OCI-LY7 (cell line): ENCODE data around the gene ZNF512. TPM values are rescaled to one million over a fixed set of nuclear protein-coding genes. Genes with fewer than 3 reads are reported as not detected.

ENCODE experiments used
- BruUV-seq: library from RNA; stranded (reverse); fragments of 400-500 nt; replicated peaks from 2 replicates; lab custom pipeline; 2021; lab: Mats Ljungman, UMichigan
- CTCF ChIA-PET: fragments of 300-600 bp; sonication (Branson Sonifier 250); formaldehyde crosslinking; loops from one replicate; lab custom pipeline; 2022; ENCODE audit warnings: antibody characterized with exemption; ENCODE audit not compliant: unreplicated experiment; lab: Charles Lee
- POLR2A ChIA-PET: fragments of 300-600 bp; sonication (Branson Sonifier 250); formaldehyde crosslinking; loops from one replicate; lab custom pipeline; 2022; ENCODE audit warnings: antibody characterized with exemption; lab: Charles Lee
- DNase-seq: peaks from one replicate; pipeline ENCODE4 v3.0.0-alpha.2; 2015; ENCODE audit warnings: low spot score
- H2AFZ ChIP-seq: fragments of 200-600 bp; sonication (generic), shearing (Covaris generic); 2 replicates; pipeline ENCODE4 v1.6.1; 2014; ENCODE audit warnings: mild to moderate bottlenecking, antibody characterized with exemption, low read length, moderate library complexity
- H3K27ac ChIP-seq: fragments of 200-600 bp; sonication (generic); 2 replicates; pipeline ENCODE4 v1.5.1; 2014; ENCODE audit warnings: mixed run types, low read depth, mild to moderate bottlenecking, moderate library complexity, low read length, inconsistent platforms; ENCODE audit not compliant: poor library complexity, severe bottlenecking
- H3K36me3 ChIP-seq: fragments of 200-600 bp; sonication (generic); 2 replicates; pipeline ENCODE4 v1.6.1; 2014; ENCODE audit warnings: mild to moderate bottlenecking, antibody characterized with exemption, low read length, moderate library complexity, mixed read lengths; ENCODE audit not compliant: insufficient read depth
- H3K4me1 ChIP-seq: fragments of 200-600 bp; sonication (generic); 2 replicates; pipeline ENCODE4 v1.5.1; 2014; ENCODE audit warnings: mild to moderate bottlenecking, low read length; ENCODE audit not compliant: insufficient read depth, poor library complexity, severe bottlenecking
- H3K4me2 ChIP-seq: fragments of 200-600 bp; sonication (generic); 2 replicates; pipeline ENCODE4 v1.6.1; 2014; ENCODE audit warnings: mild to moderate bottlenecking, low read length
- H3K4me3 ChIP-seq: fragments of 200-600 bp; sonication (generic); 2 replicates; pipeline ENCODE4 v1.5.1; 2014; ENCODE audit warnings: mild to moderate bottlenecking, low read depth, low read length; ENCODE audit not compliant: poor library complexity, severe bottlenecking
- H3K79me2 ChIP-seq: fragments of 200-600 bp; sonication (generic); 2 replicates; pipeline ENCODE4 v1.6.1; 2016; ENCODE audit warnings: low read depth, mild to moderate bottlenecking, low read length, moderate library complexity, mixed read lengths; ENCODE audit not compliant: insufficient read depth
- H3K9me2 ChIP-seq: fragments of 200-600 bp; sonication (generic); 2 replicates; pipeline ENCODE4 v1.6.1; 2016; ENCODE audit warnings: mild to moderate bottlenecking, low read length, mixed read lengths; ENCODE audit not compliant: insufficient read depth
- H3K9me3 ChIP-seq: fragments of 200-600 bp; sonication (generic); 2 replicates; pipeline ENCODE4 v1.6.1; 2014; ENCODE audit warnings: mild to moderate bottlenecking, mixed run types, low read length, mixed read lengths
- H4K20me1 ChIP-seq: fragments of 200-600 bp; sonication (generic); 2 replicates; pipeline ENCODE4 v1.6.1; 2014; ENCODE audit warnings: mild to moderate bottlenecking, antibody characterized with exemption, low read length, moderate library complexity, mixed read lengths; ENCODE audit not compliant: insufficient read depth
- EZH2phosphoT487 ChIP-seq: fragments of 200-600 bp; sonication (generic); IDR thresholded peaks from 2 replicates; pipeline ENCODE4 v1.6.1; 2018; ENCODE audit warnings: low read depth, borderline replicate concordance, mild to moderate bottlenecking, mixed run types, antibody characterized with exemption, low read length, moderate library complexity, mixed read lengths
- intact Hi-C: fragments of 100-400 bp; cut with micrococcal nuclease; formaldehyde crosslinking; loops from one replicate; pipeline ENCODE4 v1.10.0; 2022; ENCODE audit not compliant: unreplicated experiment
- total RNA-seq, 2 experiments: library from RNA; depleted of rRNA in 1 of 2; stranded (reverse); fragments of >200 nt in 1 of 2; shearing (Covaris generic) in 1 of 2; gene quantifications; 2 replicates each; pipeline ENCODE4 v1.2.3, GENCODE V29; 2014 to 2022
- TF ChIP-seq, protein P1 (sequence below): fragments of 200-600 bp; sonication (generic); conservative IDR thresholded peaks from 2 replicates; pipeline ENCODE4 v1.5.1; 2014; ENCODE audit warnings: mild to moderate bottlenecking, antibody characterized with exemption, low read length, moderate library complexity, mixed read lengths

The ZNF512 gene
- total RNA-seq, 2 experiments from 2014 or later: 40.7 to 57.8 TPM

DNA sequence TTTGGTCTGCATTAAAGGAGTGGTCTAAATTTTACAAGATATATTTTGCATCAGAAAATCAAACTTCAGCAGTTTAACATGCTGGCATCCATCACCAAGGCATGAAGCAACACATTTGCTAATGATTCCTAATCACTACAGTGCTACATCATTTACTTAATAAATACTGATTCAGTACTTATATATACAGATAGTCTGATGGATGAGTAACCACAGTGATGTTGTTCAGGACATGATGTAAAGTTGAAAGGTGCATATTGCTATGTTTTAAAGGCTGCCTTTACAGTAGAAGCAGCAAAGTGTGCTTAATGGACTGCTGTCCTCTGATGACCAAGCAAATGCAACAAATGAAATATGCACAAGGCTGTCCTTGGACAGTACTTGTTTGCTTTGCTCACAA lies 69.5 kb downstream of the ZNF512 start:
- POLR2A ChIA-PET: no interaction called here
- H3K36me3 ChIP-seq: peaks cover 97% of the 10 kb centered on the region
- H3K4me1 ChIP-seq: peaks cover 7% of the 10 kb centered on the region
- H3K9me3 ChIP-seq: no peaks in the 10 kb centered on the region
- no TSS peak for BruUV-seq
- no peak for DNase-seq
- no peaks in the 10 kb centered on the region for H4K20me1 ChIP-seq
- no peak overlapping the region for H3K27ac ChIP-seq
- CTCF ChIA-PET: no interaction called here
- H2AFZ ChIP-seq: no peak overlapping the region
- intact Hi-C loops: no loop called here
- H3K9me2 ChIP-seq: no peaks in the 10 kb centered on the region
- H3K4me2 ChIP-seq: no peak overlapping the region
- no peaks in the 10 kb centered on the region for H3K79me2 ChIP-seq
- TF ChIP-seq EZH2phosphoT487: no peak
- TF ChIP-seq, protein P1, sequence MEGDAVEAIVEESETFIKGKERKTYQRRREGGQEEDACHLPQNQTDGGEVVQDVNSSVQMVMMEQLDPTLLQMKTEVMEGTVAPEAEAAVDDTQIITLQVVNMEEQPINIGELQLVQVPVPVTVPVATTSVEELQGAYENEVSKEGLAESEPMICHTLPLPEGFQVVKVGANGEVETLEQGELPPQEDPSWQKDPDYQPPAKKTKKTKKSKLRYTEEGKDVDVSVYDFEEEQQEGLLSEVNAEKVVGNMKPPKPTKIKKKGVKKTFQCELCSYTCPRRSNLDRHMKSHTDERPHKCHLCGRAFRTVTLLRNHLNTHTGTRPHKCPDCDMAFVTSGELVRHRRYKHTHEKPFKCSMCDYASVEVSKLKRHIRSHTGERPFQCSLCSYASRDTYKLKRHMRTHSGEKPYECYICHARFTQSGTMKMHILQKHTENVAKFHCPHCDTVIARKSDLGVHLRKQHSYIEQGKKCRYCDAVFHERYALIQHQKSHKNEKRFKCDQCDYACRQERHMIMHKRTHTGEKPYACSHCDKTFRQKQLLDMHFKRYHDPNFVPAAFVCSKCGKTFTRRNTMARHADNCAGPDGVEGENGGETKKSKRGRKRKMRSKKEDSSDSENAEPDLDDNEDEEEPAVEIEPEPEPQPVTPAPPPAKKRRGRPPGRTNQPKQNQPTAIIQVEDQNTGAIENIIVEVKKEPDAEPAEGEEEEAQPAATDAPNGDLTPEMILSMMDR: no peak
- no peak overlapping the region for H3K4me3 ChIP-seq

DNA sequence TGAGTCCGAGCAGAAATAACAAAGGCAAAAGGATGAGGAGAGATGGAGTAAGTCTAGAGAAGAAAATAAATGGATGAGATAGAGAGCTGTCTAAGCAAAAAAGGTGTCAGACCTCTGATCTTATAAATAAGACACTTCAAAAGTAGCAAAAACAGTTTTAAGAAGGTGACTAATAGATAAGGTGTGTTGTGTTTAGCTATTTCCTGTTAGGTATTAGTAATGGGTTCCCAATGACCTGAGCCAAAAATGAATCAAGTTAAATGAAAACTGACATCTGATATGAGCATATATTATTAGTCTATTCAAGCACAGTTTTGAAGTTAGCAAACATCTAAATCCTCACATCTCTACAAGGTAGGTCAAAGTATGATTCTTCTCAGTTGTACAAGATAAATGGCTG lies 69.9 kb downstream of the ZNF512 start:
- Histone ChIP-seq H3K9me3 (no peaks in the 10 kb centered on the region), H3K4me2 (no peak overlapping the region), H3K9me2 (no peaks in the 10 kb centered on the region), H2AFZ (no peak overlapping the region), H3K79me2 (no peaks in the 10 kb centered on the region), H3K4me3 (no peak overlapping the region), H4K20me1 (no peaks in the 10 kb centered on the region), H3K4me1 (peaks cover 7% of the 10 kb centered on the region), H3K27ac (no peak overlapping the region), H3K36me3 (peaks cover 97% of the 10 kb centered on the region)
- no peak for TF ChIP-seq EZH2phosphoT487
- TF ChIP-seq, protein P1: no peak
- intact Hi-C loops: no loop called here
- CTCF ChIA-PET: no interaction called here
- no peak for DNase-seq
- BruUV-seq: no TSS peak
- POLR2A ChIA-PET: no interaction called here

DNA sequence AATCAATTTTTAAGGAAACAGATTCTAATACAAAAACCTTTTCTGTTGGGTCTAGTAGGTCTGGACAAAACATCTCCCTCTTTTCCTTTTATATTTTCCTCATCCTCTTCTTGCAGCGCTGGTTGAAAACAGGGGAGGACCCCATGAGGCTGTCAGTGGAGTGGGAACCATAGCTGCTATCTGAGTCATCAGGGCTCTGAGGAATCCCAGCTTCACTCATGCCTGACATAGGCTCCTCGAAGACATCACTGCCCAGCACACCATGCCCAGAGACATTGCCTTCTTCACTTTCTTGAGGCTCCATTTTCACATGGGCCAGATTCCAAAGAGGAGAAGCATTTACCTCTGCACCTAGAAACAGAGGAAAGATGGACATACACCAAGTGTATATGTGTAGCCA lies 70.6 kb downstream of the ZNF512 start:
- ChIA-PET CTCF (no interaction called here), POLR2A (interaction anchor here (0.7 kb wide), 1 partner anchor 1190 kb away, joined by 3 read pairs; no protein-coding TSS in a partner anchor)
- no peak overlapping the region for H3K4me3 ChIP-seq
- DNase-seq: no peak
- intact Hi-C loops: no loop called here
- no peak overlapping the region for H3K27ac ChIP-seq
- no peak overlapping the region for H2AFZ ChIP-seq
- H3K79me2 ChIP-seq: no peaks in the 10 kb centered on the region
- no peaks in the 10 kb centered on the region for H3K9me2 ChIP-seq
- H3K4me2 ChIP-seq: no peak overlapping the region
- H3K36me3 ChIP-seq: peaks cover 93% of the 10 kb centered on the region
- no peak for TF ChIP-seq EZH2phosphoT487
- TF ChIP-seq, protein P1: no peak
- H3K9me3 ChIP-seq: no peaks in the 10 kb centered on the region
- no peaks in the 10 kb centered on the region for H4K20me1 ChIP-seq
- no TSS peak for BruUV-seq
- peaks cover 7% of the 10 kb centered on the region for H3K4me1 ChIP-seq
